Neural crest cell (in vitro differentiated cells): Measurements from ENCODE around the gene PREX1. TPM values are rescaled to one million over a fixed set of nuclear protein-coding genes. Genes with fewer than 3 reads are reported as not detected.

Experiments used
- DNase-seq: peaks from one replicate; pipeline ENCODE4 v3.0.0; 2021; ENCODE audit warnings: low read depth, mixed read lengths, low spot score
- H3K27ac Mint-ChIP-seq: one replicate; pipeline ENCODE4 v1.8.0; 2021; ENCODE audit warnings: mild to moderate bottlenecking, mixed read lengths; ENCODE audit not compliant: unreplicated experiment
- H3K27me3 Mint-ChIP-seq: 2 replicates; pipeline ENCODE4 v1.8.0; 2021; ENCODE audit warnings: low read depth, mild to moderate bottlenecking, mixed read lengths
- H3K36me3 Mint-ChIP-seq: 2 replicates; pipeline ENCODE4 v1.8.0; 2021; ENCODE audit warnings: low read depth, mild to moderate bottlenecking, mixed read lengths
- H3K4me1 Mint-ChIP-seq: 2 replicates; pipeline ENCODE4 v1.8.0; 2021; ENCODE audit warnings: mixed read lengths
- H3K4me3 Mint-ChIP-seq: one replicate; pipeline ENCODE4 v1.8.0; 2021; ENCODE audit warnings: mild to moderate bottlenecking, mixed read lengths
- H3K9me3 Mint-ChIP-seq: 2 replicates; pipeline ENCODE4 v1.8.0; 2021; ENCODE audit warnings: mixed read lengths
- CTCF ChIP-seq: fragments of 200-600 bp; sonication (generic); conservative IDR thresholded peaks from 2 replicates; pipeline ENCODE4 v1.5.0; 2021; ENCODE audit warnings: antibody characterized with exemption, mild to moderate bottlenecking
- total RNA-seq: library from RNA; stranded (reverse); gene quantifications from 2 replicates; pipeline ENCODE4 v1.2.1, GENCODE V29; 2021

The PREX1 gene
- total RNA-seq, 1 donor from 2014 or later = 72.4 TPM

- peaks cover 35% of the 10 kb centered on the region for H3K36me3 Mint-ChIP-seq
- no peak overlapping the region for H3K27ac Mint-ChIP-seq
- H3K9me3 Mint-ChIP-seq = no peaks in the 10 kb centered on the region
- no peak for TF ChIP-seq CTCF
- no peak for DNase-seq
- H3K4me1 Mint-ChIP-seq = peaks cover 20% of the 10 kb centered on the region
- no peak overlapping the region for H3K4me3 Mint-ChIP-seq
- no peaks in the 10 kb centered on the region for H3K27me3 Mint-ChIP-seq
Measured at GRCh38 chr20:48671141-48671540, 156.7 kb downstream of the PREX1 start.

- no peak for DNase-seq
- Mint-ChIP-seq H3K27me3 (no peaks in the 10 kb centered on the region), H3K27ac (no peak overlapping the region), H3K36me3 (peaks cover 37% of the 10 kb centered on the region), H3K4me3 (no peak overlapping the region), H3K9me3 (no peaks in the 10 kb centered on the region), H3K4me1 (peaks cover 20% of the 10 kb centered on the region)
- TF ChIP-seq CTCF = no peak
Measured at GRCh38 chr20:48669946-48670605, 157.7 kb downstream of the PREX1 start.

- TF ChIP-seq CTCF = no peak
- H3K4me3 Mint-ChIP-seq = no peak overlapping the region
- peaks cover 35% of the 10 kb centered on the region for H3K36me3 Mint-ChIP-seq
- no peak for DNase-seq
- no peaks in the 10 kb centered on the region for H3K27me3 Mint-ChIP-seq
- no peaks in the 10 kb centered on the region for H3K9me3 Mint-ChIP-seq
- no peak overlapping the region for H3K27ac Mint-ChIP-seq
- peaks cover 20% of the 10 kb centered on the region for H3K4me1 Mint-ChIP-seq
Measured at GRCh38 chr20:48668451-48668946, 159.3 kb downstream of the PREX1 start.

- Mint-ChIP-seq H3K27ac (no peak overlapping the region), H3K36me3 (peaks cover 32% of the 10 kb centered on the region), H3K9me3 (no peaks in the 10 kb centered on the region), H3K4me1 (peaks cover 16% of the 10 kb centered on the region), H3K4me3 (no peak overlapping the region), H3K27me3 (no peaks in the 10 kb centered on the region)
- no peak for DNase-seq
- no peak for TF ChIP-seq CTCF
Measured at GRCh38 chr20:48667889-48668413, 159.8 kb downstream of the PREX1 start.

- no peaks in the 10 kb centered on the region for H3K9me3 Mint-ChIP-seq
- TF ChIP-seq CTCF = no peak
- DNase-seq = no peak
- no peaks in the 10 kb centered on the region for H3K27me3 Mint-ChIP-seq
- peaks cover 34% of the 10 kb centered on the region for H3K36me3 Mint-ChIP-seq
- H3K4me1 Mint-ChIP-seq = peaks cover 16% of the 10 kb centered on the region
- H3K27ac Mint-ChIP-seq = no peak overlapping the region
- H3K4me3 Mint-ChIP-seq = no peak overlapping the region
Measured at GRCh38 chr20:48667481-48667880, 160.3 kb downstream of the PREX1 start.
